ENCODE measurements around the gene PAX2. TPM values are rescaled to one million over a fixed set of nuclear protein-coding genes. Genes with fewer than 3 reads are reported as not detected.

The PAX2 gene
- total RNA-seq, 5 donors from 2014 or later (not counting 1 experiment from before 2014, with no cell fraction given) = not detected

DNA sequence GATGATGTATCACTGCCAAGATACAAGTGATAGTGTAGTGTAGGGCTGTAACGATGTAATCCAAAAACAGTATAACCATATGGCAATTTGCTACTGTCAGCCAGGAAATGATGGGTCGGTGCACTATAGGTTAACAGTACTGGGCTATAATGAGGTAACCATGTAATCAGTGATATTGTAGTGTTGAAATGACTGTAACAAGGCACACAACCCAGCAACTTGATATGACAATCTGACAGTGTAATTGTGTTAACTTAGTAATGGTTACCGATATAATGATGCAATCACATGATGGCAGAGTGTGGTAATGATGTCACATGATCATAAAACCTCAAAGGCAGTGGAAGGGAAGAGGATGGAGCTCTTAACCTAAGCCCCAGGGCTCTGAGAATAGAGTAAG lies 93.6 kb downstream of the PAX2 start:
- POLR2A ChIA-PET = no interaction called here
- Histone ChIP-seq H3K9me3 (no peaks in the 10 kb centered on the region), H3K27me3 (replicated peaks in 1 of 2; ENCODE audit: control insufficient read depth in 2 of 2, extremely low read depth in 1 of 2, insufficient read depth in 2 of 2, low read length in 1 of 2) (peaks cover 10 to 31% of the 10 kb centered on the region in 2 experiments), H3K4me1 (ENCODE audit: control insufficient read depth in 1 of 2, extremely low read depth in 1 of 2, insufficient read depth in 2 of 2, low read length in 2 of 2) (no peaks in the 10 kb centered on the region), H3K27ac (ENCODE audit: low read length) (no peak overlapping the region), H3K4me3 (ENCODE audit: control insufficient read depth in 1 of 2, extremely low read depth in 1 of 2, low read length in 1 of 2) (no peak overlapping the region), H3K36me3 (ENCODE audit: control insufficient read depth in 2 of 2, extremely low read depth in 1 of 2, insufficient read depth in 1 of 2, low read length in 1 of 2) (no peaks in the 10 kb centered on the region)
- DNase-seq = no peak
- 50% methylated on average over 1 of the region's 3 CpGs for WGBS (ENCODE audit: insufficient coverage)
- no peak for ATAC-seq (replicated peaks in 1 of 4)
- CTCF ChIA-PET = no interaction called here
- H3K9me3 Mint-ChIP-seq = no peaks in the 10 kb centered on the region
- no peaks in the 10 kb centered on the region for H3K4me1 Mint-ChIP-seq
- H3K27me3 Mint-ChIP-seq = peaks cover 14 to 15% of the 10 kb centered on the region in 2 donors
- no peaks in the 10 kb centered on the region for H3K36me3 Mint-ChIP-seq
- H3K4me3 Mint-ChIP-seq = no peak overlapping the region
- H3K27ac Mint-ChIP-seq = no peak overlapping the region

GRCh38 chr10:100841528-100841927 lies 96.1 kb downstream of the PAX2 start:
- ATAC-seq (replicated peaks in 1 of 4) (no peak), DNase-seq (no peak)
- Histone ChIP-seq H3K27ac (ENCODE audit: low read length) (no peak overlapping the region), H3K9me3 (no peaks in the 10 kb centered on the region), H3K27me3 (replicated peaks in 1 of 2; ENCODE audit: control insufficient read depth in 2 of 2, extremely low read depth in 1 of 2, insufficient read depth in 2 of 2, low read length in 1 of 2) (peaks cover 12 to 23% of the 10 kb centered on the region in 2 experiments), H3K4me3 (ENCODE audit: control insufficient read depth in 1 of 2, extremely low read depth in 1 of 2, low read length in 1 of 2) (no peak overlapping the region), H3K36me3 (ENCODE audit: control insufficient read depth in 2 of 2, extremely low read depth in 1 of 2, insufficient read depth in 1 of 2, low read length in 1 of 2) (no peaks in the 10 kb centered on the region), H3K4me1 (ENCODE audit: control insufficient read depth in 1 of 2, extremely low read depth in 1 of 2, insufficient read depth in 2 of 2, low read length in 2 of 2) (no peaks in the 10 kb centered on the region)
- Mint-ChIP-seq H3K36me3 (no peaks in the 10 kb centered on the region), H3K4me1 (no peaks in the 10 kb centered on the region), H3K9me3 (no peaks in the 10 kb centered on the region), H3K27me3 (peaks cover 14 to 15% of the 10 kb centered on the region in 2 donors), H3K4me3 (no peak overlapping the region), H3K27ac (peak overlapping the region in 1 of 2 donors; percentile 40)
- no CpG with 5 or more reads among the region's 3 CpGs for WGBS (ENCODE audit: insufficient coverage)
- ChIA-PET CTCF (no interaction called here), POLR2A (no interaction called here)

DNA sequence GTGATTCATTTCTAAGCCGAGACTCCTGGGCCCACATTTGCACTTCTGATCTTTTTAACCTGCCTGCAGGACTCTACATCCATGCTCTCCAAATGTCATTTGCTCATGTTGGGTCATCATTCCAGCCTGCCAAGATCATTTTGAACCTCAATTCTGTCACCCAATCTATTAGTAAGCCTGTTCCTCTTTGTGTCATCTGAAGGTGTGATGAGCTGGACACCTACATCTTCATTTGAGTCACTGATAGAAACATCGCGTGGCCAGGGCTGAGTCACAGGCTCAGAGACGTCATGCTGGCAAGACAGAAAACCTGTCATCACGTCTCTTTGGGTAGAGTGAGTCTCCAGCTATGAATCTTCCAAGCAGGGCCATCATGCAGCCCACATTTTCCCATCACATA lies 102.1 kb downstream of the PAX2 start:
- POLR2A ChIA-PET = no interaction called here
- CTCF ChIA-PET = no interaction called here
- no peak overlapping the region for H3K27ac ChIP-seq (ENCODE audit: low read length)
- H3K4me3 ChIP-seq (ENCODE audit: control insufficient read depth in 1 of 2, extremely low read depth in 1 of 2, low read length in 1 of 2) = no peak overlapping the region
- DNase-seq (no peak), ATAC-seq (replicated peaks in 1 of 4) (no peak)
- 45% methylated on average over 1 of the region's 5 CpGs for WGBS (ENCODE audit: insufficient coverage)
- Mint-ChIP-seq H3K27me3 (peaks cover 49 to 55% of the 10 kb centered on the region in 2 donors), H3K4me3 (no peak overlapping the region), H3K36me3 (no peaks in the 10 kb centered on the region), H3K27ac (no peak overlapping the region), H3K4me1 (no peaks in the 10 kb centered on the region), H3K9me3 (no peaks in the 10 kb centered on the region)
- no peaks in the 10 kb centered on the region for H3K9me3 ChIP-seq
- no peaks in the 10 kb centered on the region for H3K36me3 ChIP-seq (ENCODE audit: control insufficient read depth in 2 of 2, extremely low read depth in 1 of 2, insufficient read depth in 1 of 2, low read length in 1 of 2)
- H3K4me1 ChIP-seq (ENCODE audit: control insufficient read depth in 1 of 2, extremely low read depth in 1 of 2, insufficient read depth in 2 of 2, low read length in 2 of 2) = no peaks in the 10 kb centered on the region
- H3K27me3 ChIP-seq (replicated peaks in 1 of 2; ENCODE audit: control insufficient read depth in 2 of 2, extremely low read depth in 1 of 2, insufficient read depth in 2 of 2, low read length in 1 of 2) = peaks cover 13 to 33% of the 10 kb centered on the region in 2 experiments

DNA sequence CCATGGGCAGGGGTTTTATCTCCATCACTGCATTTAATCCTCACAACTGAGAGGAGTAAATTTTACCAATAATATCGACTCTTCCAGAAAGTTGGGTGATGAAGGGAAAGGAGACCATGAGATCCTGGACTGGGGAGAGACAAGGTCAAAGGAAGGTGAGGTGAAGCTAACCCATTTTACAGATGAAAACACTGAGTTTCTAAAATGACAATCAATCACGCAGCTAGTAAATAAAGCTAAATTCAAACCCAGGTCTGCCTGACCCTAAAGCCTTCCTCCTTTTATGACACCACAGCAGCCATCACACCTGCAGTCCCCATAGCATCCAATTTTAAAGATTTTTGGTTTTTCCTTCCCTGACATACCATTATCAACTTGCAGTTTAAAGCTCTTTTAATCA lies 103.4 kb downstream of the PAX2 start:
- Mint-ChIP-seq H3K27ac (no peak overlapping the region), H3K27me3 (peaks cover 57 to 58% of the 10 kb centered on the region in 2 donors), H3K9me3 (no peaks in the 10 kb centered on the region), H3K4me3 (no peak overlapping the region), H3K36me3 (no peaks in the 10 kb centered on the region), H3K4me1 (no peaks in the 10 kb centered on the region)
- 83% methylated on average over 1 of the region's 2 CpGs for whole genome bisulfite sequencing (ENCODE audit: insufficient coverage)
- ChIA-PET CTCF (interaction anchor here in 1 of 2 donors (0.6 kb wide), 1 partner anchor 1167 kb away, joined by 3 read pairs; no protein-coding TSS in a partner anchor), POLR2A (interaction anchor here in 1 of 2 donors (0.6 kb wide), 1 partner anchor 432 kb away, joined by 3 read pairs; no protein-coding TSS in a partner anchor)
- Histone ChIP-seq H3K4me1 (ENCODE audit: control insufficient read depth in 1 of 2, extremely low read depth in 1 of 2, insufficient read depth in 2 of 2, low read length in 2 of 2) (no peaks in the 10 kb centered on the region), H3K36me3 (ENCODE audit: control insufficient read depth in 2 of 2, extremely low read depth in 1 of 2, insufficient read depth in 1 of 2, low read length in 1 of 2) (no peaks in the 10 kb centered on the region), H3K27ac (ENCODE audit: low read length) (no peak overlapping the region), H3K9me3 (no peaks in the 10 kb centered on the region), H3K27me3 (replicated peaks in 1 of 2; ENCODE audit: control insufficient read depth in 2 of 2, extremely low read depth in 1 of 2, insufficient read depth in 2 of 2, low read length in 1 of 2) (peaks cover 13 to 39% of the 10 kb centered on the region in 2 experiments), H3K4me3 (ENCODE audit: control insufficient read depth in 1 of 2, extremely low read depth in 1 of 2, low read length in 1 of 2) (no peak overlapping the region)
- ATAC-seq (replicated peaks in 1 of 4) = no peak
- no peak for DNase-seq

GRCh38 chr10:100858261-100858660 lies 112.9 kb downstream of the PAX2 start:
- ChIA-PET POLR2A (no interaction called here), CTCF (no interaction called here)
- H3K36me3 ChIP-seq (ENCODE audit: control insufficient read depth in 2 of 2, extremely low read depth in 1 of 2, insufficient read depth in 1 of 2, low read length in 1 of 2) = no peaks in the 10 kb centered on the region

DNA sequence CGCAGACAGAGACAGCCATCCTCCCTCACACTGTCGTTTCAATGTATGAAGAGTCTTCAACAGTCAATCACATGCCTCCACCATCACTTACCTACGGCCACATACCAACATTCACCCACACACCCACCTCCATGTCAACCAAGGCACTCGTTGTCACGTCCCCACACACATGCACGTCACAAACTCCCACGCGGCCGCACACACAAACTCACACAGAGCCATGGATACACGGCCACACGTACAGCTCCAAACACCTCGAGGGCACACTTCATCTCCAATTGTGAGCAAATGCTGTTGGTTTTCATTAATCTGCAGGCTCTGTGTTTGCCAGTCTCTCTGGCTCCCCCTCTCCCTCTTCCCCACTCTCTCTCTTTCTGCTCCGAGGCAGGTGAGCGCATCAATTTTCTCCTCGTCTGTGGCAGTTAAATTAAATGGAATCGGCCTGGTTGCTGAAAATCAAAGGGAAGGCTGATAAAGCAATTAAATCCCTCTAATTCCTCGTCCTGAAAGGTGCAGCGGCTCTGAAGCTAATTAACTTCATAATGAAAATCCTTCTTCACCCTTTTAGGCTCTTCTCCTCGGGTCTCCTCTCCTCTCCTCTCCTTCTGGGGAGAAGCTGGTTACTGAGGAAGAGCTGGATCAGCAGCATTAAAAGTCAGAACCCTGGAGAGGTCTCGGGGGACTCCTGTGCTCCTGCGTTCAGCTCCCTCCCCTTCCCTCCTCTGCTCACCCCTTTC lies 113.5 kb downstream of the PAX2 start:
- H3K4me1 ChIP-seq (ENCODE audit: control insufficient read depth in 1 of 2, extremely low read depth in 1 of 2, insufficient read depth in 2 of 2, low read length in 2 of 2) = no peaks in the 10 kb centered on the region
- POLR2A ChIA-PET = no interaction called here
- peaks cover 4 to 39% of the 10 kb centered on the region in 2 experiments for H3K27me3 ChIP-seq (replicated peaks in 1 of 2; ENCODE audit: control insufficient read depth in 2 of 2, extremely low read depth in 1 of 2, insufficient read depth in 2 of 2, low read length in 1 of 2)
- Mint-ChIP-seq H3K27me3 (peaks cover 59 to 70% of the 10 kb centered on the region in 2 donors), H3K4me1 (no peaks in the 10 kb centered on the region), H3K36me3 (no peaks in the 10 kb centered on the region), H3K27ac (no peak overlapping the region), H3K9me3 (peaks cover 0 to 9% (median 2%) of the 10 kb centered on the region in 3 donors), H3K4me3 (no peak overlapping the region)
- no peak overlapping the region for H3K4me3 ChIP-seq (ENCODE audit: control insufficient read depth in 1 of 2, extremely low read depth in 1 of 2, low read length in 1 of 2)
- H3K36me3 ChIP-seq (ENCODE audit: control insufficient read depth in 2 of 2, extremely low read depth in 1 of 2, insufficient read depth in 1 of 2, low read length in 1 of 2) = no peaks in the 10 kb centered on the region
- ATAC-seq (replicated peaks in 1 of 4) = no peak
- DNase-seq = no peak
- no peak overlapping the region for H3K27ac ChIP-seq (ENCODE audit: low read length)
- CTCF ChIA-PET = no interaction called here
- 69% methylated on average over 14 of the region's 21 CpGs for WGBS (ENCODE audit: insufficient coverage)
- no peaks in the 10 kb centered on the region for H3K9me3 ChIP-seq

More at GRCh38 chr10:100858261-100858660, 112.9 kb downstream of the PAX2 start:
- peaks cover 4 to 42% of the 10 kb centered on the region in 2 experiments for H3K27me3 ChIP-seq (replicated peaks in 1 of 2; ENCODE audit: control insufficient read depth in 2 of 2, extremely low read depth in 1 of 2, insufficient read depth in 2 of 2, low read length in 1 of 2)
- no peaks in the 10 kb centered on the region for H3K36me3 Mint-ChIP-seq
- no peak for ATAC-seq (replicated peaks in 1 of 4)
- WGBS (ENCODE audit: insufficient coverage) = 47% methylated on average over 4 of the region's 4 CpGs
- H3K27ac ChIP-seq (ENCODE audit: low read length) = no peak overlapping the region
- peaks cover 61 to 68% of the 10 kb centered on the region in 2 donors for H3K27me3 Mint-ChIP-seq
- no peaks in the 10 kb centered on the region for H3K4me1 Mint-ChIP-seq
- peaks cover 0 to 9% (median 2%) of the 10 kb centered on the region in 3 donors for H3K9me3 Mint-ChIP-seq
- DNase-seq = no peak
- H3K9me3 ChIP-seq = no peaks in the 10 kb centered on the region
- no peaks in the 10 kb centered on the region for H3K4me1 ChIP-seq (ENCODE audit: control insufficient read depth in 1 of 2, extremely low read depth in 1 of 2, insufficient read depth in 2 of 2, low read length in 2 of 2)
- H3K27ac Mint-ChIP-seq = no peak overlapping the region
- no peak overlapping the region for H3K4me3 Mint-ChIP-seq
- no peak overlapping the region for H3K4me3 ChIP-seq (ENCODE audit: control insufficient read depth in 1 of 2, extremely low read depth in 1 of 2, low read length in 1 of 2)
